ENCODE results near the gene TMEM53. TPM values are rescaled to one million over a fixed set of nuclear protein-coding genes. Genes with fewer than 3 reads are reported as not detected.
"Not testable (repeated sequence)": the region's sequence is repeated elsewhere in the genome, so short reads cannot be mapped to it uniquely, and the experiment has no call there.

Gene TMEM53
- total and polyA plus RNA-seq, 12 donors: 7.2 to 47.4 (median 12.6) TPM

DNA sequence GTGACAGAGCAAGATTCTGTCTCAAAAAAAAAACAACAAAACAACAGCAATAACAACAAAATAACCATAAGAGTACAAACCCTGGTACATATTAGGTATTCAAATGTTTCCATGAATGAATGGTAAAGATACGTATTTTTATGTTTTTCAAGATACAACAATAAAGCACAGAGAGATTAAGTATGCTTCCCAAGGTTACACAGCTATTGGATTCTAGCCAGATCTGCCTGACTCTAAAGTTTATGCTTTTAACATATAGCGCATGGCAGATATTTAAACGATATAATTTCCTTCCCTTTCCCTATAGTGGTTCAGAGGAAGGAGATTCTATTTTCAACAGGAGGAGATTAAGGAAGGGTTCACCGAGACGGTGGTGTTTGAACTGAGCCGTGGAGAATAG is 31.2 kb upstream of the TMEM53 start:
- DNase-seq: no peak
- no peak overlapping the region for H3K27ac ChIP-seq
- no peaks in the 10 kb centered on the region for H3K9me3 ChIP-seq (replicated peaks in 1 of 3)
- TF ChIP-seq POLR2A (IDR thresholded peaks at IDR 0.05): no peak
- TF ChIP-seq, protein P1, sequence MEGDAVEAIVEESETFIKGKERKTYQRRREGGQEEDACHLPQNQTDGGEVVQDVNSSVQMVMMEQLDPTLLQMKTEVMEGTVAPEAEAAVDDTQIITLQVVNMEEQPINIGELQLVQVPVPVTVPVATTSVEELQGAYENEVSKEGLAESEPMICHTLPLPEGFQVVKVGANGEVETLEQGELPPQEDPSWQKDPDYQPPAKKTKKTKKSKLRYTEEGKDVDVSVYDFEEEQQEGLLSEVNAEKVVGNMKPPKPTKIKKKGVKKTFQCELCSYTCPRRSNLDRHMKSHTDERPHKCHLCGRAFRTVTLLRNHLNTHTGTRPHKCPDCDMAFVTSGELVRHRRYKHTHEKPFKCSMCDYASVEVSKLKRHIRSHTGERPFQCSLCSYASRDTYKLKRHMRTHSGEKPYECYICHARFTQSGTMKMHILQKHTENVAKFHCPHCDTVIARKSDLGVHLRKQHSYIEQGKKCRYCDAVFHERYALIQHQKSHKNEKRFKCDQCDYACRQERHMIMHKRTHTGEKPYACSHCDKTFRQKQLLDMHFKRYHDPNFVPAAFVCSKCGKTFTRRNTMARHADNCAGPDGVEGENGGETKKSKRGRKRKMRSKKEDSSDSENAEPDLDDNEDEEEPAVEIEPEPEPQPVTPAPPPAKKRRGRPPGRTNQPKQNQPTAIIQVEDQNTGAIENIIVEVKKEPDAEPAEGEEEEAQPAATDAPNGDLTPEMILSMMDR (IDR thresholded peaks at IDR 0.05): no peak
- whole genome bisulfite sequencing, 4 donors: 77 to 80% (median 80%) methylated on average over 6 of the region's 6 CpGs
- intact Hi-C loops (cut with DNase I): no loop called here
- H3K4me1 ChIP-seq (replicated peaks in 1 of 2): no peaks in the 10 kb centered on the region
- H3K4me3 ChIP-seq: no peak overlapping the region
- no peaks in the 10 kb centered on the region for H3K36me3 ChIP-seq (replicated peaks in 1 of 2)
- H3K27me3 ChIP-seq: no peaks in the 10 kb centered on the region

DNA sequence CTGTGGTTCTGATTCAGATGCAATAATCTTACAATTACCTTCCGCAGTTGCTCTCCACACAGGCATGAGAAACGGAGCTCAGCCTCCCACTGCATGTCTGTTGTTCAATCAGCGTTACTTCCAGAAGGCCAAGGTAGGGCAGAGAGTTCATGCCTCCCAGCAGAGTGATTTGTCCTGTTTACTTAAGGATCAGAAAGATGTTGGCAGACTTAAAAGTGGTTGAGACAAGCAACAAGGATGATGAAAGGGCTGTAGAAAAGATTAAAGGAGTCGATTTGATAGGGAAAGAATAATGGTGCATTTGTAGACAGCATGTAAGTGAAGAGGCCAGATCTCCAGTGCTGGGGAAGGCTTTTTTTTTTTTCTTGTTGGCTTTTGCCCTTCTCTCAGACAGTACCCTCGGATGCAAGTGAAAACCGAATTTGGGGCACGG is 26.9 kb upstream of the TMEM53 start:
- H3K27ac ChIP-seq: no peak overlapping the region
- intact Hi-C loops (cut with DNase I): no loop called here
- no peaks in the 10 kb centered on the region for H3K4me1 ChIP-seq (replicated peaks in 1 of 2)
- TF ChIP-seq, protein P1 (IDR thresholded peaks at IDR 0.05): no peak
- TF ChIP-seq POLR2A (IDR thresholded peaks at IDR 0.05): no peak
- H3K4me3 ChIP-seq: no peak overlapping the region
- no peaks in the 10 kb centered on the region for H3K36me3 ChIP-seq (replicated peaks in 1 of 2)
- no peaks in the 10 kb centered on the region for H3K27me3 ChIP-seq
- 58 to 75% (median 74%) methylated on average over 7 of the region's 7 CpGs for WGBS, 4 donors
- no peak for DNase-seq
- no peaks in the 10 kb centered on the region for H3K9me3 ChIP-seq (replicated peaks in 1 of 3)

DNA sequence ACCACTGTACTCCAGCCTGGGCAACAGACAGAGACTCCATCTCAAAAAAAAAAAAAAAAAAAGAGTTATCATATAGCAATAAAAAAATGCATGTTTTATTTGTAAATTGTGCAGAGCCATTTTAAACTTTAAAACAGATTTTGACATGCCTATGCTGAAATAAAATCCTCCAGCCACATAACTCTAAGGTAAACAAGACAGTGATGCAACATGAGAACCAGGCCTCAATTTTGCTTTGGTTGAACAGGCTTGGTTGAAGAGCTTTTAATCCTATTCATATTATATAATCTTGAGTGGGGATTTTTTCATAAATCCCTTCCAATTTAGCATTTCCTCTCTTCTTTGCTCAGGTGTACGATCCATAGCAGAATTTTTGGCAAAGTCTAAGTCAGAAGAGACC is 26.3 kb upstream of the TMEM53 start:
- DNase-seq: no peak
- Histone ChIP-seq H3K27me3 (no peaks in the 10 kb centered on the region), H3K4me1 (replicated peaks in 1 of 2) (no peaks in the 10 kb centered on the region), H3K4me3 (no peak overlapping the region), H3K36me3 (replicated peaks in 1 of 2) (no peaks in the 10 kb centered on the region), H3K9me3 (replicated peaks in 1 of 3) (no peaks in the 10 kb centered on the region), H3K27ac (no peak overlapping the region)
- TF ChIP-seq, protein P1 (IDR thresholded peaks at IDR 0.05): no peak
- TF ChIP-seq POLR2A (IDR thresholded peaks at IDR 0.05): no peak
- WGBS, 4 donors: 86 to 97% (median 91%) methylated on average over 1 of the region's 1 CpG
- intact Hi-C loops (cut with DNase I): no loop called here

DNA sequence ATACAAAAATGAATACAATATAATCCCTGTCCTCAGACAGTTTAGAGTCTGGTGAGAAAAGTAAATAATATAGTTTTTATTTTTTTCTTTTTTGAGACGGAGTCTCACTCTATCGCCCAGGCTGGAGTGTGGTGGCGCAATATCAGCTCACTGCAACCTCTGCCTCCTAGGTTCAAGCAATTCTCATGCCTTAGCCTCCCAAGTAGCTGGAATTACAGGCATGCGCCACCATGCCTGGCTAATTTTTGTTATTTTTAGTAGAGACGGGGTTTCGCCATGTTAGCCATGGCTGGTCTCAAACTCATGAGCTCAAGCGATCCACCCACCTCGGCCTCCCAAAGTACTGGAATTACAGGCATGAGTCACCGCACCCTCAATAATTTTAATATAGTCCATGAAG is 25.1 kb upstream of the TMEM53 start:
- H3K4me1 ChIP-seq (replicated peaks in 1 of 2); H3K9me3 ChIP-seq (replicated peaks in 1 of 3); H3K27me3 ChIP-seq; intact Hi-C loops (cut with DNase I); H3K36me3 ChIP-seq (replicated peaks in 1 of 2); H3K27ac ChIP-seq; H3K4me3 ChIP-seq: not testable (repeated sequence)
- DNase-seq: peak in 1 of 7 donors; percentile 2
- 80 to 97% (median 87%) methylated on average over 9 of the region's 9 CpGs for WGBS, 4 donors

DNA sequence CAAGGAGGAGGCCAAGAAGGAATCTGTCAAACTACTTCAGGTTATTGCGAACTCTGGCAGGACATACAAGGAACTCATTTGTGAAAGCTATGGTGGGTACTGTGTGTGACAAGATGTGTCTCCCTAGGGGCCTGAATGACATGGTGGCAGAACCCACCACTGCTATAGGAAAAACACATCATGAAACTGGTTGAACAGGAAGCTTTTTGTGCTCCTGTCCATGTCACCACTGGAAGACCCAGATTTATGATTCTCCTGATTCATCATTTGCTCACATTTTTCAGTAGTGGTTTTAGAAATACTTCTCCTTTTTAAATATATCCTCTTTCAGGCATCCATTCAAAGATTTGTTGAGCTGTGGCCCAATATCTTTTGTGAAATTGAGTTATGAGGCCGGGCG is 23.9 kb upstream of the TMEM53 start:
- Histone ChIP-seq H3K4me3 (no peak overlapping the region), H3K36me3 (replicated peaks in 1 of 2) (no peaks in the 10 kb centered on the region), H3K27ac (no peak overlapping the region), H3K27me3 (no peaks in the 10 kb centered on the region), H3K9me3 (replicated peaks in 1 of 3) (no peaks in the 10 kb centered on the region), H3K4me1 (replicated peaks in 1 of 2) (no peaks in the 10 kb centered on the region)
- TF ChIP-seq, protein P1 (IDR thresholded peaks at IDR 0.05): no peak
- no peak for TF ChIP-seq POLR2A (IDR thresholded peaks at IDR 0.05)
- intact Hi-C loops (cut with DNase I): no loop called here
- 80 to 95% (median 84%) methylated on average over 3 of the region's 3 CpGs for WGBS, 4 donors
- no peak for DNase-seq
